GM11168 (cell line): ENCODE results near the gene TRPC6.

ENCODE experiments used
- in situ Hi-C: fragments of 300-500 bp; cut with MboI; formaldehyde crosslinking; loops from one replicate; pipeline ENCODE4 v1.12.0; 2022; ENCODE audit warnings: low sequenced_read_pairs; ENCODE audit not compliant: unreplicated experiment

The TRPC6 gene

DNA sequence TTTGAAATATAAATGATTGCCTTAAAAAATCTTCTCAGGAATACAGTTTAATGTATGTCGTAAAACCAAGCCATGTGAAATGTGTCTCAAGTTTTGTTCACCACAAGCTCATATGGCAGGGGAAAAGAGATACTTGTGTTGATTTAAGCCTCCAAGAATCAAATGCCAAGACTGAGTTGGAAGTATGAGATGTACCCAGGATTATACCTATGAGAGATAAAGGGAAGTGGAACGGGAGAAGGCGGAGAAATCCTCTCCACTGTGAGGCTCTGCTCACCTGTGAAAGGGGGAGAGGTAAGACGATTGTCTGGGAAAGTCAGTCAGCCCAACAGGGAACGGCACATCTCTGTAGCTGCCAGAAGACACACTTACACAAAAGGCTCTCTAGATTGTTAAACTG, 124.8 kb downstream of the TRPC6 start:
- in situ Hi-C loops = no loop called here

- in situ Hi-C loops = no loop called here
Observed at GRCh38 chr11:101458161-101458560, 125.6 kb downstream of the TRPC6 start.

DNA sequence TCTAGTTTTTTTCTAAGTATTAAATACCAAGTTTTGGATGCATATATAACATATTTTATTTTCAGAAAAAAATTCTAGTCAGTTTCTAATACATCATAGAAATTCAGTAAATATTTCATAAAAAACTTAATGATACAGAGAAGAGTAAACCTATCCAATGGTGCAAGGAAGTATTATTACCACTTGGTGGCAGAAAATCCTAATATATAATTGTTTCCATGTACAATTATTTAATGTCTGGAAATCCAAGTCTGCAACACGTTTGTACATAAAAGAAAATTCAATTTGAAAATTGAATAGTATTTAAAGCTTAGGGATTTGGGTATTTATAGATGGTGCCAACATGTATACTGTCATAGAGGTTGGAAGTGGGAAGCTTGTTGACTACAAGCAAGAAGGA, 127.0 kb downstream of the TRPC6 start:
- in situ Hi-C loops = no loop called here

DNA sequence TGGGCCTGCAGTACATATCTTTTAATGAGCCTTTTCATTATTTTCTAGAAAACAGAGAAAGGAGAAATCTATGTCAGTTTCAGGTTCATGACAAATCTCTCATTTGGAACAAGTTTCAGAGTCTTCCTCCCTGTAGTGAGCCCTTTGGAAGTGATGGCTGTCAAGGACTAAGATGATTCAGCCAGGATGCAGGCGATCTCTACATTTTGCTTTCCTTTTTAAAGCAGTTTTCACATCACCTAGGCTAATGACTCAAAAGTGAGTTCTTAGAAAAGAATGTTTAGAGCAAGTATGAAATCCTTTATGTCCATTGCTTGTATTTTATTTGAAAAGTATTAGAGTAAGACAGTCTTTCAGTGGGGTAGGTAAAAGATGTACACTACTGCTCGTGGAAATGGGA, 130.1 kb downstream of the TRPC6 start:
- in situ Hi-C loops = no loop called here

- in situ Hi-C loops = loop anchor here (25.0 kb wide), 1 partner anchor 388 kb away; no protein-coding TSS in a partner anchor
Observed at GRCh38 chr11:101448881-101449442, 134.8 kb downstream of the TRPC6 start.

DNA sequence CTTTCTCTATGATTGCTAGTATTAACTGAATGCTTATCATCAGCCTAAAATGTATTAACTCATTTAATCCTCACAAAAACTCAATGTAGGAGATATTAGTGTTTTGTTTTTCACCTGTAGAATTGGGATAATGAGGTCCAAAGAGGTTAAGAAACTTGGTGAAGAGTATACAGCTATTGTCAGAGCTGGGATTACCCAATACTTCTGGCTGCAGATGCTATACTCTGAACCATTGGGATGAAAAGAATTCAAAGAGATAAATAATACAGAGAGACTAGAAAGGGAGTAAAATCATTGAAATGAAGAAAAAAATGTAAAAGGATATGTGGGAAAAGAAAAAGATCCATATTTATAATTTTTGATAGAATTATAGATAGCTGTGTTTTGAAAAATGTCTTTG, 137.1 kb downstream of the TRPC6 start:
- in situ Hi-C loops = loop anchor here (25.0 kb wide), 1 partner anchor 391 kb away; no protein-coding TSS in a partner anchor

- in situ Hi-C loops = loop anchor here (25.0 kb wide), 1 partner anchor 391 kb away; no protein-coding TSS in a partner anchor
Observed at GRCh38 chr11:101446238-101446637, 137.6 kb downstream of the TRPC6 start.

GRCh38 chr11:101445761-101446160, 138.0 kb downstream of the TRPC6 start:
- in situ Hi-C loops = loop anchor here (25.0 kb wide), 1 partner anchor 392 kb away; no protein-coding TSS in a partner anchor

- in situ Hi-C loops = loop anchor here (25.0 kb wide), 1 partner anchor 392 kb away; no protein-coding TSS in a partner anchor
Observed at GRCh38 chr11:101444851-101445250, 139.0 kb downstream of the TRPC6 start.

GRCh38 chr11:101444164-101444563, 139.6 kb downstream of the TRPC6 start:
- in situ Hi-C loops = loop anchor here (25.0 kb wide), 1 partner anchor 393 kb away; no protein-coding TSS in a partner anchor

DNA sequence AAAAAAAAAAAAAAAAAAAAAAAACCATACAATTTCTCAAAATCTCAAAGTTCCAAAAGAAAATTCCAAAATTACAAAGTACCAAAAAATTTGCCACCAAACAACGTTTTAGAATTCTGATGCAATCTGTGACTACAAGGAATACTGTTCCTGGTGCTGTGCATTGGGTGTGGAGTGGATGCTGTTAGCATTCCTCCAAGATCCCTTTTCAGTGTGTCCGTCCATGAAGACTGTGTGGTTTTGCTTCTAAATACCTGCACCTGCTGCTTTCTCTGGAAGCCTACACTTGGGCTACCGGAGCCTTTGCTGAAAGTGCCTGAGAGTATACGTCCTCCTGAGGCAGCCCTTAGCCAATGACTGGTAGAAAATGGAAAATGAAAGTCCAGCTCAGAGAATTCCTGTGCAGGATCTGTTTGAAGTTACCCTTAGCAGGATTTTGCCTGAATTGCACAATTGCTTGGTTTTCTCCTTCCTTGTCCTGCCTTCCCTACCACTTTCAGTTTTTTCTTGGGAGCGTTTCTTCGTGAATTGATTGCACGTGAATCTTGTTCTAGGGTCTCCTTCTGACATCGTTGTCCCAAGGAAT, 140.8 kb downstream of the TRPC6 start:
- in situ Hi-C loops = loop anchor here (25.0 kb wide), 1 partner anchor 394 kb away; no protein-coding TSS in a partner anchor

GRCh38 chr11:101442171-101442570, 141.6 kb downstream of the TRPC6 start:
- in situ Hi-C loops = loop anchor here (25.0 kb wide), 1 partner anchor 395 kb away; no protein-coding TSS in a partner anchor

DNA sequence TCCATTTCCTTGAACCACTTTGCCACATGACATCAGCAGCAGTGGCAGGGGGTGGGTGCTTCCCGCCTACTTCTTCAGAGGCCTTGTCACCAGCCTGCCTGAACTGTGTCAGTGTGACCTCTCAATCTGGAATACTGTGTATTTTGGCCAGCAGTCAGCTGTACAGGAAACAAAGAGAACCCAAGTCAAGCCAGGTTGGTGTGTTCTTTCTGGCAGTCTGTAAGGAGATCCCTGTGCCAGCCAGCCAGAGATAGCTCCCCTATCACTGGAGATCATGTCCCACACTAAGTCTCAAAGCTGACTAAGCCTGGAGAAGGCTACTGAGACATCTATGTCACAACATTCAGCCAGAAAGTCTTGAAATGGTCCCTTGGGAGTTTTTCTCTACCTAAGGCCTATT, 142.1 kb downstream of the TRPC6 start:
- in situ Hi-C loops = loop anchor here (25.0 kb wide), 1 partner anchor 396 kb away; no protein-coding TSS in a partner anchor

- in situ Hi-C loops = loop anchor here (25.0 kb wide), 1 partner anchor 398 kb away; no protein-coding TSS in a partner anchor
Observed at GRCh38 chr11:101439488-101439887, 144.3 kb downstream of the TRPC6 start.

- in situ Hi-C loops = loop anchor here (25.0 kb wide), 1 partner anchor 399 kb away; no protein-coding TSS in a partner anchor
Observed at GRCh38 chr11:101438708-101439107, 145.1 kb downstream of the TRPC6 start.

GRCh38 chr11:101438126-101438525, 145.7 kb downstream of the TRPC6 start:
- in situ Hi-C loops = loop anchor here (25.0 kb wide), 1 partner anchor 399 kb away; no protein-coding TSS in a partner anchor

DNA sequence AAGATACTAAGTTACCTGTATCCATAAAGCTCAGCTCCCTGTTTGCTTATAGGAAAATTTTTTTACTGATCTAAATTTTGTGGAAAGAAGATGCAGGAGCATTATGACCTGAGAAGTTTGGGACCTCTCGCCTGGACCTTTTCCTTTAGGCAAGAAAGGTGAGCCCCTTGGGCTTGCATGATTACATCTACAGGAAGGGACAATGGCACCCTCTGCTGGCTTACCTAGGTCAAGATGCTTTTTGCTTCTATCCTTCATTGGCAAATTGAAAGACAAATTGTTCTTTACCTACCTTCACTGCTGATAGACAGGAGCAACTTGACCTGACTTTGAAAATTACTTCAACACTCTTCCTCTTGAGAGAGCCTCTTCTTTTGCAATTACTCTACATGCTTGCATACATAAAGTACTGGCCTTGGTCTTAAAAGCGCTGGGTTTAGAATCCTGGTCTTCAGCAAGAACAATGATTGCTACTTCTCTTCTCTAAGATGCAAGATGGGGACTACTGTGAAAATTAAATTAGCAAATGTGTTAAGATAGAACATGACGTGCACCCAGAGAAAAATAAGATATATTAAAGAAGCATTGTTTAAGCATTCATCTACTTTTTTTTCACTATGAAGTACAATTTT, 147.2 kb downstream of the TRPC6 start:
- in situ Hi-C loops = loop anchor here (25.0 kb wide), 1 partner anchor 401 kb away; no protein-coding TSS in a partner anchor

DNA sequence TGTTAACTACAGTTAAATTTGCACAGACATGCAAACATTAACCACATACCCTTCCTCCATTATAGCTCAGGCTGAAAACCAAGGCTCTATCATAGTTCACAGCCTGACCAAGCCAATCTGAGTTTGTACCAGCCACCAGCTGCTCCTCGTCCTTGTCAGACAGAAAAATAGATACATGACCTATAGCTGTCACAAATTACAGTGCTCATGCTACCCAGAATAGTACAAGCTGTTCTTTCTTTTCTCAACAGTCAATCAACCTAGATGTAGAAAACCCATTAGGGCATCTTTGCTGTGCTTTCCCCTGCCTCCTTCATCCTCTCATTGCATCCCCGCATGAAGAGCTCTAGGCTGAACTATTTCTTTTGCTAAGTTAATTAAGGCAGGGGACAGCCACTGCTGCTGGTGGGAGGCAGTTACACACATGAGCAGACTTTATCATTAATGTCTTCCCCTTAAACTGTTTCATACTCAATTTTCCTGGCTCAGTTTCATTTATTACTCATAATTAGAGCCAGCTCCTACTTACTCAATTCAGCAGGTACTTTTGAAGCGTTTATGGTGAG, 148.3 kb downstream of the TRPC6 start:
- in situ Hi-C loops = loop anchor here (25.0 kb wide), 1 partner anchor 402 kb away; no protein-coding TSS in a partner anchor

DNA sequence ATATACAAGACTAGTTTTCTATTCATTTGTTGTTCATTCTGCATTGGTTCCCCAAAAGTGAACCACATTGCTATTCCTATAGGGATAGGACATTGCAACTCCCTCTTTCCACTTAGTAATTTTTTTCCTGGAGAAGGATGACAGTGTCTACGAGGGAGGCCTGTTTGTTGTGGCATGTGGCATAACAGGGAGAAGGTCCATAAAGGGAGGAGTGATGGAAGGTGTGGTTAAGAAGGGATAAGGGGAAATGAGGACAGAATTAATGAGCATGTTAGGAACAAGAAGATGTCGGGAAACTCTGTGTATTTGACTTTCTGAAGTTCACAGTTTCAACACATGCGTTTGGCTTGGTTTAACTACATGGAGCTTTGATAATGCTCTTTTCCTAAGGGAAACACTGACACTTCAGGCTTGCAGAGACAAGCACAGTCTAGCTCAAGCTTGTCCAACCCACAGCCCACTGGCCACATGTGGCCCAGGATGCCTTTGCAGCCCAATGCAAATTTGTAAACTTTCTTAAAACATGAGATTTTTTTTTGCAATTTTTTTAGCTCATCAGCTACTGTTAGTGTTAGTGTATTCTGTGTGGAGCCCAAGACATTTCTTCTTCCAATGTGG, 149.7 kb downstream of the TRPC6 start:
- in situ Hi-C loops = loop anchor here (25.0 kb wide), 1 partner anchor 403 kb away; no protein-coding TSS in a partner anchor

DNA sequence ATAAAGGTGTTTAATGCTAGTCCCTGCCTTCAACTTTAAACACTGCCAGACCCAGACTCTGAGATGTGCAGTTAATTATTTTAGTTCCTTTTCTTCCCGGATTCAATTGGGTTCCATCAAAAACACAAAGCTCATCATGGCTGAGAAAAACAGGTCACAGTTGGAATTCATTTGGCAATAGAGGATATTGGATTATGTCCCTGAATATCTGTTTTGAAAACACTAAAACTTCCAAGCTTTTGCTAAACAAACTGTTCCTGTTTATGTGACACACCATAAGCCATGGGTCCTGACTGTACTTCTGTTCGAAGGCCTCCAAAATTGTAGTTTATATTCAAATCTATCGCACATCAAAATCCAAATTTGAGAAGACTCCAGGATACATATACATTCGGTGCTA, 150.7 kb downstream of the TRPC6 start:
- in situ Hi-C loops = loop anchor here (25.0 kb wide), 1 partner anchor 404 kb away; no protein-coding TSS in a partner anchor
